OCI-M2 (cell line): ENCODE measurements around the gene NRXN3.
"Not testable (repeated sequence)": the region's sequence is repeated elsewhere in the genome, so short reads cannot be mapped to it uniquely, and the experiment has no call there.

ENCODE experiments used
- DNase-seq: peaks from one replicate; lab custom pipeline; 2025; ENCODE audit not compliant: unreplicated experiment; lab: John Stamatoyannopoulos, UW

NRXN3 gene

DNA sequence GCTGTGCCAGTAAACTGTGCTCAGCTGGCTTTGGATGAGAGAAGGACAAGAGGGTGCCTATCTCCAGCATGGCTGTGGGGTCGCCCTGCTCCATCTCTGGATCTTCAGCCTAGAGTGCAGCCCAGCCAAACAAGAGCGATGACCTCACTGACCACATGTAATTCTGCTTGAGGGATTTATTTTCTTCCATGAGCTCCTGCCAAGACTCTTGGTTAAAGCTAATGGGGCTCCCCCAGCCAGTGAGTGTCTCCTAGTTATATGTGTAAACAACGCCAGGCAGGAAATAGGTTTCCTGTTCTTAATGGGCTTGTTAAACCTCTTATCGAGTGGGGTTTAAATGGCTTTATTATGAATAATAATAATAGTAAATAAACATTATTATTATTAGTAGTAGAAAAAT is 397.2 kb downstream of the NRXN3 start:
- no peak for DNase-seq

DNA sequence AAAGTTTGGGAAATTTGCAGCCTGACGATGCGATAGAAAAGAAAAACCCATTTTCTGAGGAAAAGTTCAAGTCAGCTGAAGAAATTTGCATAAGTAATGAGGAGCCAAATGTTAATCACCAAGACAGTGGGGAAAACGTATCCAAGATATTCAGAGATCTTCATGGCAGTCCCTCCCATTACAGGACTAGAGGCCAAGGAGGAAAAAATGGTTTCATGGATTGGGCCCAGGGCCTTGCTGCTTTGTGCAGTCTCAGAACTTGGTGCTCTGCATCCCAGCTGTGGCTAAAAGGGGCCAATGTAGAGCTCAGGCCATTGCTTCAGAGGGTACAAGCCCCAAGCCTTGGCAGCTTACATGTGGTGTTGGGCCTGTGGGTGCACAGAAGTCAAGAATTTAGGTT is 403.6 kb downstream of the NRXN3 start:
- not testable (repeated sequence) for DNase-seq

GRCh38 chr14:78576437-78577166 is 406.4 kb downstream of the NRXN3 start:
- DNase-seq = no peak

GRCh38 chr14:78581229-78581628 is 411.1 kb downstream of the NRXN3 start:
- DNase-seq = no peak

- no peak for DNase-seq
These were observed 416.5 kb downstream of the NRXN3 start for GRCh38 chr14:78586681-78587080.

- no peak for DNase-seq
These were observed 418.7 kb downstream of the NRXN3 start for GRCh38 chr14:78588906-78589305.

GRCh38 chr14:78592616-78593219 is 422.5 kb downstream of the NRXN3 start:
- no peak for DNase-seq

DNA sequence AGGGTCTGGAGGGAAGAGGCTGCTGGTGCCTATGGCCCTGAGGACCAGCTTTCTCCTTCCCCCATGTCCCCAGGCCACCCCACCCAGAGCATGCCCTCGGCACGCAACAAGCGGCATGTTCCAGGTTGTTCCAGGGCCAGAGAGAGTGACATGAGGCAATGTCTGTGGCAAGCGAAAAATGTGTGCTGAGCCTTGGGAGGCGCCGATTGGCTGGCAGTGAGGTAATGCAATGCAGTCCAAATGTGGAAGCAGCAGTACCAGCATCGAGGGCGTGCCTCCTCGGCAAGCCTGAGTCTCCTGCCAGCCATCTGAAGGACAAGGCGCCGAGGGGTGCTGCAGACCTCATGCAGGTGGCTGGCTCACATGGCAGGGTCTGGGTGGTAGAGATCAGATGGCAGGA is 423.8 kb downstream of the NRXN3 start:
- no peak for DNase-seq

DNA sequence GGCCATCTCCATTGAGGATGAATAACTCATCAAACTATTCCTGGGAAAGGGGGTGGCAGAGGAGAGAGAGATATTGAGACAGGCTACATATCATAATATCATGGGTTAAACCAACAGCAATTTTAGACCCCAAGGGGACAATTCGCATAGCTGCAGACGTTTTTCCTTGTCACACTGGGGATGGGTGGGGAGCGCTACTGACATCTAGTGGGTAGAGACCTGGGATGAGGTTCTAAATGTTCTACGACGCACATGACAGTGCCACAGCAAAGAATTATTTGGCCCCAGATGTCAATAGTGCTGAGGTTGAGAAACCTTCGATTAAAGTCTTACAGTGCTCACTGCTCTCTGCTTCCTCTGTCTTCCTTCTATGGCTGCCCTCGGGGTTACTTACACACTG is 425.6 kb downstream of the NRXN3 start:
- DNase-seq = no peak

GRCh38 chr14:78598046-78598920 is 428.1 kb downstream of the NRXN3 start:
- DNase-seq = no peak

- no peak for DNase-seq
These were observed 435.0 kb downstream of the NRXN3 start for GRCh38 chr14:78605025-78605762.

DNA sequence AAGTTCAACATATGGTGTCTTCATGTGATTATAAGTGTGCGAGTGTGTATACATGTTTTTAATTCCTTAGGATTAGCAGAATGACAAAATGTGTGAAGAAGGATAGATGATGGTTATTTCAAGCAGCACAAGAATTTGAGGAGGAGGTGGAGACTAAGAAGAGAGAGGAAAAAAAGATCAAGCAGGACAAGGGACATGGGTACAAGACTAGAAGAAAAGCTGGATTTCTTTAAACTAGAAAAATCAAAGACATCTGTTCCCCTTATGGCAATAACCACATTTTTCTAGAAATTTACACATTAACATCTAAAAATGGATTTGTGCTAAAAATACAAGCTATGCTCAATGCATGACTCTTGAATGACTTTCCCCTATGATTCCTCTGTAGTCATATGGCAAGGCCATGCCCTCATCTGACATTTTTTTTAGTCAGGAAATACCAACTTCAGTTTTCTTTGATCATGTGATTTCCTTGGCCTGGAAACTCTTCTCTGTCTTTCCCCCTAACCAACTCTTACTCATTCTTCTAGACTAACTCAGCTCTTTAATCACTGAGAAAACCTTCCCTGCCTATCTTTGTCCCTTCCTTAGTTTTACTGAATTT is 435.8 kb downstream of the NRXN3 start:
- no peak for DNase-seq

DNA sequence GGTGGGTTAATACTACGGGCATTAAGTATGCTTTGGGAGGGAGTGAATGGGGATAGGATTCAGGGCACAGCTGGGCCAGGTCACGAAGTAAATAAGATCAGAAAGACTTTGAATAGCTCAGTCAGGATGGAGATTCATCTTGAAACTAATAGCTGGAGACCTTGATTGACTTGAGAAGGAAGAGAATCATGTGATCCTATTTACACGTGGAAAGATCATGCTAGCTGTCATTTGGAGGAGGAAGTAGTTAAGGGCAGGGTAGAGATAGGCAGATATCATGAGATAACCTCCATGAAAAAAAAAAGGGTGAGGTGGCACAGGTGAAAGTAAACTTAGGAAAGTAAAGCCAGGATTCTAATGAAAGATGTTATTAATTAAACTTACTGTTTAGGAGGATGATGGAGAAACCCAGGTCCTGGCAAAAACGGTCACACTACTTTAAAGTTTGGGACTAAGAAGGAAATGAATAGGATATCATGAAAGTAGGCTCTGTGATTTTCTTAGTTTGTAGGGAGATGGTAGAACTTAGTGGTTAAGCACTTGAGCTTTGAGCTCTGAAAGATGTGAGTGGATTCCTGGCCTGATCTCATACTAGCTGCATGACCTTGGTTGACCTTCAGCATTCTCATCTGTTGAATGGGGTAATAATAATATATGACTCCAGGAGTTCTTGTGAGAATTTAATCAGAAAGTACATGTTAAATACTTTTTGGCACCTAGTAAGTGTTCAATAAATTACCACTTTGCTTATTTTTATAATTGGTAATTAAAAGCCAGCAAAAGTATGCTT is 439.0 kb downstream of the NRXN3 start:
- DNase-seq = no peak

DNA sequence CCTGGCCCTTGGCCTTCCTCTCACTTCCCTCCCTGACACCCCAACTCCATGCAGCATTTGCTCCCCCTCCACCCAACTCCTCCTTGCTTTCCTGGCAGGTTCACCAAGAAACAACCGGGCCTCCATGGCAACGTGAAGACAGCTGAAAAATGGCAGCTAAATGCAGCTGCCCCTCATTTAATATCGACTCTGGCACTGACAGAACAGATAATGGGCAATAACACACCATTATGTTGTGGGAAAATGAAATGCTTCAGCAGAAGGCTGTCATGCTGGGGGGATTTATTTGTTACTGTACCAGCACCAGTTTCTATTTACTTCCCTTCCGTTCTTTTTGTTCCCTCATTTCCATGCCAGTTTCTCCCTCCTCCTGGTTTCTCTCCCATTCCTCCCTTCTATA is 440.8 kb downstream of the NRXN3 start:
- no peak for DNase-seq

GRCh38 chr14:78611796-78612571 is 441.8 kb downstream of the NRXN3 start:
- no peak for DNase-seq

DNA sequence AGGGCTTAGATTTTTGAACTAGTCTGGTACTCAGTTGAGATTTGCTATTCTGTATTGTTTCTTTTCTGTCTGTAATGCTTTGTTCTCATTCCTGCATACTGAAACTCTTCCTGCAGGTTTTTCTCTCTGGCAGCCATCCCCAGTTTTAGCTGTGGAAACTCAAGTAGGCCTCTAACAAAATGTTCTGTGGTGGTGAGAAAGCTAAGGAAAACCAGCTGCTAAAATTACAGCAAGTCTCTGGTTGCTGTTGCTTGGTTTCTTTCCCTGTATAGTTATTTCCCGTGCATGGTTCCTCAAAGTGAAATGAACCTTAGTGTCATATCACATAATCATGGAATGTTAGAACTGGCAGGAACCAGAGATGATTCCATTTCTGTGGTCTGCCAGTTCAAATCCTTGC is 442.5 kb downstream of the NRXN3 start:
- DNase-seq = no peak

GRCh38 chr14:78614593-78614992 is 444.4 kb downstream of the NRXN3 start:
- no peak for DNase-seq

DNA sequence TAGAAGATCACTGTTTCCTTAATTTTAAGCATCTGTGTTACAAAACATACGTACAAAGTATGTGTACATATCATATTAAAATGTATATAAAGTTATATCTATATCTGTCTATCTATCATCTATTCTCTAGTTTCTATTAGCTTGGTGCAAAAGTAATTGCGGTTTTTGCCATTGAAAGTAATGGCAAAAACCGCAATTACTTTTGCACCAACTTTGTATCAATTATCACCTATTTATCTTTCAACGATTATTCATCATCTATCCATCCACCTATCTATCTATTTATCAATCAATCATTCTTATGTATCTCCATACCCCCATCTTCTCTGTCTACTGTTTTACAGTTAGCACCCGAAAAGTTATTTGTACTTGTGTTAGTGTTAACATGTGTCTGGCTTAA is 447.6 kb downstream of the NRXN3 start:
- DNase-seq = no peak

DNA sequence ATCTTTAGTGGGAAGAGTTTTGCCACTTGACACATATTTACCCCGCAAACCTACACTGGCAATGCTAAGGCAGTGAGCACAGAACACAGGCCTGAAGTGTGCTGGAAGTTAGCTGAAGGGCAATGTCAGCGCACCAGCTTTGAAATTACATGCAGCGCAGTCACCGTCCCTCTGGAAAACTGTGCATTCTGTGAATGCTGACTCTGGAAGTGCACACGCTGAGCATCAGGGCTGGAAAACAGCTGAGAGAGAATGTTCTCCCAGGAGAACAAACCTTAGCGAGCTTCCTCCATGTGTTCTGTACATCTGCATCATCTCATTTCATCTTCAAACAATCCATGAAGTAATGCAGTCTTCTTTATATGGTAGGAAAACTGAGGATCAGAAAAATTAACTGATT is 448.2 kb downstream of the NRXN3 start:
- DNase-seq = no peak
